Measurements from ENCODE around the gene TUBB6.

The TUBB6 gene

DNA sequence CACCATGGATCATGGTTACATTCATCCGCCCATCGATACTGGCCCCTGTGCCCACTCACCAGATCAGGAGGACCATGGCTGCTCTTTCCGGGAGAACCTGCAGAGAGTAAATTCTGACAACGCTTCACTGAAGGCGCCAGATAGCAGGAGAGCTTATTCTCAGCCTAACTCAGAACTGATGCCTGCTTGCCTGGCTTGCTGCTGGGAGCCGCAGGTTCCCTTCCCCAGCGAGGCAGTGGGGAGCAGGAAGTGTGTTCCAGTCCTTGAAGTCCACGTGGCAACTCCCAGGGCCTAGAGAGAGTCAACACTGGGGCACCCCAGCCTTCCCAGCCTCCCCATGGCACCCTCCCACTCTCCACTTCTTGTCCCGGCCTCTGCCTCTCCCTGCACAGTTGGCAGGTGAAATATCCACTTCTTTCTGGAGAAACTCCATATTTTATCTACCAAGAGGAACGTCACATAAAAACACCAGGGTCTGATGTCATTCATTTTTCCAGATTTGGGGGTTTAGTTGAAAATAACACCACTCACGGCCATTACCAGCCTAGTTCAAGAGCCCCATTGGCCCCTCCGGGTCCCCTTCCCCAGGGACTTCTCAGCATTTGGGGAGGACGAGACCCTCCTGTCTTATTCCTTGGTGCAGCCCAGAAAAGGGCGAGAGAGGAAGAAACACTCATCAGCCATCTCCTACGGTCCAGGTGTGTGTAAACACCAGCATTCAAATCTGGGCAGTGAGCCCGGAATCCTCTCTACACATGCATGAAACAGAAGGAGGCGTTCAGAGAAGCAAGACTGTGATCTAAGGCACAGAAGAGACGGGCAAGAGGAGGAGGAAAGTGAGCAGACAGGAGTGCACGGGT, 3.5 kb upstream of the TUBB6 start:
- no peak overlapping the region for H3K27ac Mint-ChIP-seq
- DNase-seq (ENCODE audit: low spot score in 2 of 2) = no peak
- H3K4me3 Mint-ChIP-seq = no peak overlapping the region
- peaks cover 4% of the 10 kb centered on the region for H3K36me3 Mint-ChIP-seq
- H3K9me3 Mint-ChIP-seq = no peaks in the 10 kb centered on the region
- peaks cover 16% of the 10 kb centered on the region for H3K4me1 Mint-ChIP-seq
- no peak for ATAC-seq

DNA sequence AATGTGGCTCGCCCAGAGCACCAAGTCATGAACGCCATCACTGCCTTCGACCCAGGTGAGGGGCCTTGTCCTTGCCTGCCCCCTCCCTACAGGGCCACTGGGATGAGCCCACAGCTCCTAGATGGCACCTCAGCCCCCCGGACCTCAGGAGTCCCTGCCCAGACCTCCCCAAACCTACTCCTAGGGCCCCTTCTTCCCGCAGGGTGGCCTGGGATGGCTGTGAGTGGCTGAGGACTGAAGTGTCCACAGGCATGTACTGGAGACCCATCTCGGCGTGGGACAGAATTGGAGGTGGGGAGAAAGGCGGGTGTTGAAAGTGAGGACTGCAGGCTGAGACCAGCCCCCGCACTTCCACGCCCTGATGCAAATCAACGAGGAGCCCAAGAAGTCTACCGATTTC, 2.8 kb upstream of the TUBB6 start:
- Mint-ChIP-seq H3K36me3 (peaks cover 4% of the 10 kb centered on the region), H3K4me1 (peaks cover 18% of the 10 kb centered on the region), H3K4me3 (no peak overlapping the region), H3K9me3 (no peaks in the 10 kb centered on the region), H3K27ac (no peak overlapping the region)
- ATAC-seq = no peak
- no peak for DNase-seq (ENCODE audit: low spot score in 2 of 2)

DNA sequence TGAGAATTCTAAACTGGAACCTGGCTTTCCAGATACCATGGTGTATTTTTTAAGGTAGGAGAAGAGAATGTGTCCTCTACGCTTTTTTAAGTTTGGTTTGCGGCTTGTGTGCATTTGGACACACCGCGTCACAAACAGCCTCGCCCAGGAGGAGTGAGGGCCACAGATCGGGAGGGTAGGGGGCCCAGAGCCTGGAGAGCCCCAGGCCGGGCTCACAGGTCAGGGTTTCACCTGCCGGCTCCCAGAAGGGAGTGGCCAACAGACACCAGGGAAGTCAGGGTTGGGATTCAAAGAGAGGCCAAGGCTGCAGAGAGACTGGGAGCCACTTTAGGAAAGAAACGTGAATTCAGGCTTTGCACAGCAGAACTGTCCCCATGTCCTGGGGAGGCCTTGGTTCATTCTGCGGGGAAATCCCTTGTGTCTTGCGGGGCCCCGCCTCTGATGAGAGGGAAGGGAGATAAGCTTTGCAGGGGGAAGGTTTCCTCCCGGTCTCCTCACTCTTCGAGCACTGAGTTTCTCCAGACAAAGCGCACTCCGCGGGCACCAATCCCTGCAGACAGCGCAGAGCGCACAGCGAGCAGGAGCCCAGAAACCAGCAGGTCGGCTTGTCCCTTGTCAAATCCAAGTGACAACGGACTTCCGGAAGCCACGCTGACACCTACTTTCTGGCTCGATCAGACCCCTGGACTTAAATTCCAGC, 2.0 kb upstream of the TUBB6 start:
- Mint-ChIP-seq H3K9me3 (no peaks in the 10 kb centered on the region), H3K4me1 (peaks cover 18% of the 10 kb centered on the region)

GRCh38 chr18:12306752-12307700, 1.0 kb upstream of the TUBB6 start:
- peak; percentile 24 for ATAC-seq
- peak overlapping the region; percentile 68 for H3K4me3 Mint-ChIP-seq
- peaks cover 4% of the 10 kb centered on the region for H3K9me3 Mint-ChIP-seq
- H3K36me3 Mint-ChIP-seq = peaks cover 4% of the 10 kb centered on the region
- H3K27ac Mint-ChIP-seq = peak overlapping the region; percentile 33
- peaks cover 18% of the 10 kb centered on the region for H3K4me1 Mint-ChIP-seq
- no peak for DNase-seq (ENCODE audit: low spot score in 2 of 2)

More for the DNA sequence above, 2.0 kb upstream of the TUBB6 start:
- no peak for DNase-seq (ENCODE audit: low spot score in 2 of 2)
- no peak overlapping the region for H3K27ac Mint-ChIP-seq
- no peak for ATAC-seq
- H3K4me3 Mint-ChIP-seq = peak overlapping the region; percentile 68
- peaks cover 4% of the 10 kb centered on the region for H3K36me3 Mint-ChIP-seq

DNA sequence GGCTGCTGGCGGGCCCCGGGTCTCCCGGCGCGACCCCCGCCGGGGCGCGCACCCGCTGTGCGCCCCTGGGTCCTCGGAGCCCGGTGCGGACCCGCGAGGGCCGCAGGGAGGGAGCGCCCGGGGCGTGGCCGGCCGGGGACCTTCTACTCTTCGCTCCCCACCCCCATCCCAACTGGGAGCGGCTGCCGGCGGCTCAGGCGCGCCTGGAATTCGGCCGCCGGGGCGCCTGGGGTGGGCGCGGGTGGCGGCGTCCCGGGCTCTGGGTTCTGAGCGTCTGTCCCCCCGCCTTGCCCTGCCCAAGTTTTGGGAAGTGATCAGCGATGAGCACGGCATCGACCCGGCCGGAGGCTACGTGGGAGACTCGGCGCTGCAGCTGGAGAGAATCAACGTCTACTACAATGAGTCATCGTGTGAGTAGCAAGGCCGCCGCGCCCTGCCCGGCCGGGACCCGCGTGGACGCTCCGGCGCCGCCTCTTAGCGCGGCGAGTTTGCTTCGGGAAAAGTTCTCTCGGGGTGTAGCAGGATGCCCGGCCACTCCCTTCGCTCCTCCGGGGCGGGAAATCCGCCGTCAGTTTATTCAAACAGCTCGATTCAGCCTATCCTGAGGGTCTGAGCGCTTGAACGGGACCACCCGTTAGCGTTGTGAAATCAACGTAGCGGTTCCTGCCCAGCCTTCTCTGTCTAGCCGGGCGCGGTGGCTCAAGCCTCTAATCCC, 502 bp downstream of the TUBB6 start:
- DNase-seq (ENCODE audit: low spot score in 2 of 2) = peak; percentile 12 to 58
- no peak overlapping the region for H3K27ac Mint-ChIP-seq
- peaks cover 4% of the 10 kb centered on the region for H3K36me3 Mint-ChIP-seq
- peaks cover 18% of the 10 kb centered on the region for H3K4me1 Mint-ChIP-seq
- ATAC-seq = peak; percentile 82
- peaks cover 4% of the 10 kb centered on the region for H3K9me3 Mint-ChIP-seq
- H3K4me3 Mint-ChIP-seq = peak overlapping the region; percentile 61

DNA sequence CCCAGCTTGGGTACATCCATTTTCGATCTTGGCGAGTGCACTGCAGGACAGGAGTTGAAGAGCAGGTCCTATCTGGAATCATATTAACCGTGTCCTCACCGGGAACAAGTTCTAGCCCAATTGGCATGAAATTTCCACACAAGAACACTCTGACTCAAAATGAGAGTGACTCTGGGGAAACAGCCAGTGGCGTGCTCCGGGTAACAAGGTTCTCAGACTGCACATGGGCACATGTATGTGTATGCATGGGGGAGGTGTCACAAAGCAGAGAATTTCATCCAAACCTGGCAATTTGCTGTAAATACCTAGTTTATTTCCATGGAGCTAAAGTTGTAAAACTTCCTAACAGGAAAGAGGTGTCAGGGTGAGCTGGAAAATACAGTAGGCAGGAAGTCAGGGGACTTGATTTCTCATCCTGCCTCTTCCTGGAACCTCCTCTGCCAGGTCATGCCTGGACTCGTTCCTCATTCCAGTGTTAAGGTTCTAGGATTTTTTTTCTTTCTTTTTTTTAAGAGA, 1.7 kb downstream of the TUBB6 start:
- Mint-ChIP-seq H3K27ac (no peak overlapping the region), H3K36me3 (peaks cover 4% of the 10 kb centered on the region)
- ATAC-seq = no peak

DNA sequence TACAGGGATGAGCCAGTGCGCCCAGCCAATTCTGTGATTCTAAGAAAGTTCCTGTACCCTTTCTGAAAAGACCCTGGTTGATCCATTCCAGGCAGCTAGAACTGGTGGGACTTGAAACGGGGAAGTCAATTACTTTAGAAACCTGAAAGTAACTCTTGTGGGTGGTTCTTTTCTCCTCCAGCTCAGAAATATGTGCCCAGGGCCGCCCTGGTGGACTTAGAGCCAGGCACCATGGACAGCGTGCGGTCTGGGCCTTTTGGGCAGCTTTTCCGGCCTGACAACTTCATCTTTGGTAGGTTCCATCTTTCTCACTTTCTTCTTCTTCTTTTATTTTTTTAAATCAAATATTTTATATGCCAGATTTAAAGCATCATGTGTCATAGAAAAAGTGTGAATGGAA, 2.7 kb downstream of the TUBB6 start:
- Mint-ChIP-seq H3K36me3 (peaks cover 4% of the 10 kb centered on the region), H3K4me1 (peaks cover 18% of the 10 kb centered on the region), H3K9me3 (peaks cover 4% of the 10 kb centered on the region), H3K4me3 (no peak overlapping the region), H3K27ac (no peak overlapping the region)
- DNase-seq (ENCODE audit: low spot score in 2 of 2) (no peak), ATAC-seq (no peak)

More for the DNA sequence above, 1.7 kb downstream of the TUBB6 start:
- H3K4me1 Mint-ChIP-seq = peaks cover 18% of the 10 kb centered on the region
- no peak for DNase-seq (ENCODE audit: low spot score in 2 of 2)
- H3K4me3 Mint-ChIP-seq = peak overlapping the region; percentile 61
- peaks cover 4% of the 10 kb centered on the region for H3K9me3 Mint-ChIP-seq

GRCh38 chr18:12312976-12313375, 4.9 kb downstream of the TUBB6 start:
- H3K9me3 Mint-ChIP-seq = peaks cover 4% of the 10 kb centered on the region
- no peak overlapping the region for H3K4me3 Mint-ChIP-seq
- H3K27ac Mint-ChIP-seq = no peak overlapping the region
- peaks cover 8% of the 10 kb centered on the region for H3K4me1 Mint-ChIP-seq
- H3K36me3 Mint-ChIP-seq = no peaks in the 10 kb centered on the region
- no peak for ATAC-seq
- no peak for DNase-seq (ENCODE audit: low spot score in 2 of 2)

DNA sequence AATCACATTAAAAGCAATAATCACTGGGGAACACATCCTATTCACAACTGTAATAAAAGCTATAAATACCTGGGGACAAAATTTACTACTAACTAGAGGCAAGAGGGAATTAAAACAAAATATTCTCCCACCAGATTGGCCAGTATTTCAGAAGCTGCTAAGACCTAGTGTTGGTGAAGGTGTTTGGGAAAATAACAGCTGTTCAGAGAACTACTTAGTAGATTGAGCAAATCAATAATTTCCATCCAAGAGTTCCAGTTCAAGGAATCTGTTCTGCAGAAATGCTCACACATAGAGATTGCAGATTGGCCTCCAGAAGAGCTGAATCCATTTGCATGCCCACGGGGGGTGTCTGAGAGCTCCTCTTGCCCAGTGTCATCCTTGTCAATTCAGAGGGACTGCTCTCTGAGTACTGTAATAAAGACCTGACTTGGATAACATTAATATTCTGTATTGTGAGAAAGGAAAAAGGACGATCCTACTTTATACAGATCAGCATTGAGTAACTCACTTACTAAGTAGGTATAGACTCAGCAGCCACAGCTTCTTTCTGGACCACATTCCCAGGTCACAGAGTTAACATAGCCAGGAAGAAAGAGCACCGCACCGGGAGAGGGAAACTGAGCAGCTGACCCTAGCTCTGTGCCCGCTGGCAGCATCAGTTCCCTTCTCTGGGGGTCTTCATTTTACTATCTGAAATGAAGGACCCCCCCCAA, 5.6 kb downstream of the TUBB6 start:
- Mint-ChIP-seq H3K36me3 (no peaks in the 10 kb centered on the region), H3K9me3 (peaks cover 4% of the 10 kb centered on the region), H3K4me1 (peaks cover 11% of the 10 kb centered on the region), H3K4me3 (no peak overlapping the region), H3K27ac (no peak overlapping the region)
- ATAC-seq = no peak
- DNase-seq (ENCODE audit: low spot score in 2 of 2) = no peak

GRCh38 chr18:12314591-12315305, 6.7 kb downstream of the TUBB6 start:
- peaks cover 4% of the 10 kb centered on the region for H3K9me3 Mint-ChIP-seq
- DNase-seq (ENCODE audit: low spot score in 2 of 2) (no peak), ATAC-seq (no peak)
- no peaks in the 10 kb centered on the region for H3K36me3 Mint-ChIP-seq
- H3K4me1 Mint-ChIP-seq = peaks cover 6% of the 10 kb centered on the region
- no peak overlapping the region for H3K4me3 Mint-ChIP-seq
- no peak overlapping the region for H3K27ac Mint-ChIP-seq

DNA sequence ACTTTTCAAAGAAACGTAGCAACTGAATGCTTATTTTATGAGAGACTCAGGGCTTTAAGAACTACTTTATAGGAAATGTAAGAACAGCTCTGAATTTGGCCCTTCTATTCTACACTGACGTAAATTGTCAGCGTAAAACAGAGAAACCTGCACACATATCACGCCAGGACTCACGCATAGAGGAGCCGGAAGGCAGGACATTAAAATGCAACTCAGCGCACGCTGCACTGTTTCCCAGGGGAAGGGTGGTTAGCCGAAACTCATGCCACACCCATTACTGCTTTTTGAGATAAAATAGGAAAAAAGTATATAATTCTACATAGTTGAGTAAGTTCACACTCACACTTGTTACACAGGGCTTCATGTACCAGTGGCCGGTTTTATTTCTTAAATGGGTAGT, 7.4 kb downstream of the TUBB6 start:
- DNase-seq (ENCODE audit: low spot score in 2 of 2) (no peak), ATAC-seq (no peak)
- Mint-ChIP-seq H3K27ac (no peak overlapping the region), H3K4me3 (no peak overlapping the region), H3K36me3 (no peaks in the 10 kb centered on the region), H3K9me3 (peaks cover 4% of the 10 kb centered on the region), H3K4me1 (peaks cover 5% of the 10 kb centered on the region)

DNA sequence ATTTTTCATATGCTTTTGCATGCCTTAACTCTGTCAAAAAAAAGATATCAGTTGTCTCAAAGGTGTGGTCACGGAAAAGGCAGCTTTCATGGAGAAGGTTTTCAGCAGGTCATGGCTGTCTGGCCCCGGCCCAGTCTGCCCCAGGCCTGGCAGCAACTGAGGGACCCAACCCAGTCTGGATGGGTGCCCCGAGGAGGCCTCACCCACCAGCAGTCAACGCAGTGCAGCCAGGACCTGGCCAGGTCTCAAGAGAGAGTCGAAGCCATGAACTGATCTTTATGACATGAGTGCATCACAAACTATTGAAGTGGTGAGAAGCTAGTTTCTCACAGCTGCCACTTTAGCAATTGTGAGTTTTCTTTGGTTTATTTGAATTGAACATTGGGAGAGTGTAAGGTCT, 7.9 kb downstream of the TUBB6 start:
- ATAC-seq (no peak), DNase-seq (ENCODE audit: low spot score in 2 of 2) (no peak)
- peaks cover 5% of the 10 kb centered on the region for H3K4me1 Mint-ChIP-seq
- H3K36me3 Mint-ChIP-seq = no peaks in the 10 kb centered on the region
- H3K9me3 Mint-ChIP-seq = peaks cover 4% of the 10 kb centered on the region
- no peak overlapping the region for H3K4me3 Mint-ChIP-seq
- no peak overlapping the region for H3K27ac Mint-ChIP-seq

DNA sequence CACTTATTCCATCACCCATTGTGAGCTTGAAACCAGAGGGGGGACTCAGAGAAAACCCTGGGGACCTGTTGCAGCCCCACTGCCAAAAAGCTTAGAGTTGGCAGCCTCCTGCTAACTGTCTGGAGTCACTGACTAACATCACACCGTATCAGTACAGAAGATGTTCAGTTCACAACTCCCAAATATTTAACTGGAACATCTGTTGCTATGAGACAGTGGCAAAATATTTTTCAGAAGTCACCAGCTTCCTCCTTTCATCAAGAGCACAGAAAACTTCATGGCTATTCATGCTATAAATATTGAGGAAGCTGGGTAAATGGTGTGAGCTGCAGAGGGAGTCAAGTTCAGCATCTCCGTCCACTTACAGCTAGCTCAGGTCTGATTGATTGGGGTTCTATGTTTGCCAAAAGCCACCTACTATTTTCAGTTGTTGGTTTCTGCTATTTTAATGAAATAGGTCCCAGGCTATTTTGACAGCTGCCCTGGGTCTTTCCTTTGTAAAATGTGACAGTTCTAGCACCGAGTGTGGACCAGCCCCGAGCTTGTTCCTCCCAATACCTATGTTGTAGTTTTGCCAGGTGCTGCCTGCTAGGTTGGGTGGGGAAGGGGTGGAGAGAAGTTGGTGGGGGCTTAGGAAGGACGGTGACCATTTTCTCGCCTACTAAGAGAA, 9.8 kb downstream of the TUBB6 start:
- no peak for DNase-seq (ENCODE audit: low spot score in 2 of 2)
- peaks cover 5% of the 10 kb centered on the region for H3K4me1 Mint-ChIP-seq
- H3K36me3 Mint-ChIP-seq = peaks cover 5% of the 10 kb centered on the region
- H3K9me3 Mint-ChIP-seq = no peaks in the 10 kb centered on the region
- H3K27ac Mint-ChIP-seq = no peak overlapping the region
- H3K4me3 Mint-ChIP-seq = no peak overlapping the region
- no peak for ATAC-seq
